NOMO-1 treated with dmso at 0.1 percent for 144 hours (cell line): ENCODE results near the gene PCDHA8.
"Not testable (repeated sequence)": the region's sequence is repeated elsewhere in the genome, so short reads cannot be mapped to it uniquely, and the experiment has no call there.

Experiments used
- DNase-seq: peaks from one replicate; lab custom pipeline; 2025; ENCODE audit not compliant: unreplicated experiment; lab: John Stamatoyannopoulos, UW

The PCDHA8 gene

DNA sequence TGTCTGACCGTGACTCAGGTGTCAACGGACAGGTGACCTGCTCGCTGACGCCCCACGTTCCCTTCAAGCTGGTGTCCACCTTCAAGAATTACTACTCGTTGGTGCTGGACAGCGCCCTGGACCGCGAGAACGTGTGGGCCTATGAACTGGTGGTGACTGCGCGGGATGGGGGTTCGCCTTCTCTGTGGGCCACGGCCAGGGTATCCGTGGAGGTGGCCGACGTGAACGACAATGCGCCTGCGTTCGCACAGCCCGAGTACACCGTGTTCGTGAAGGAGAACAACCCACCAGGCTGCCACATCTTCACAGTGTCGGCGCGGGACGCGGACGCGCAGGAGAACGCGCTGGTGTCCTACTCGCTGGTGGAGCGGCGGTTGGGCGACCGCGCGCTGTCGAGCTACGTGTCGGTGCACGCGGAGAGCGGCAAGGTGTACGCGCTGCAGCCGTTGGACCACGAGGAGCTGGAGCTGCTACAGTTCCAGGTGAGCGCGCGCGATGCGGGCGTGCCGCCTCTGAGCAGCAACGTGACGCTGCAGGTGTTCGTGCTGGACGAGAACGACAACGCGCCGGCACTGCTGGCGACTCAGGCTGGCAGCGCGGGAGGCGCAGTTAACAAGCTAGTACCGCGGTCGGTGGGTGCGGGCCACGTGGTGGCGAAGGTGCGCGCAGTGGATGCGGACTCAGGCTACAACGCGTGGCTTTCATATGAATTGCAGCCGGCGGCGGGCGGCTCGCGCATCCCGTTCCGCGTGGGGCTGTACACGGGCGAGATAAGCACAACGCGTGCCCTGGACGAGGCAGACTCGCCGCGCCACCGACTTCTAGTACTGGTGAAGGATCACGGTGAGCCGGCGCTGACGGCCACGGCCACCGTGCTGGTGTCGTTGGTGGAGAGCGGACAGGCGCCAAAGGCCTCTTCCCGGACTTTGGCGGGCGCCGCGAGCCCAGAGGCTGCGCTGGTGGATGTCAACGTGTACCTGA is 29.5 kb downstream of the PCDHA8 start:
- no peak for DNase-seq

DNA sequence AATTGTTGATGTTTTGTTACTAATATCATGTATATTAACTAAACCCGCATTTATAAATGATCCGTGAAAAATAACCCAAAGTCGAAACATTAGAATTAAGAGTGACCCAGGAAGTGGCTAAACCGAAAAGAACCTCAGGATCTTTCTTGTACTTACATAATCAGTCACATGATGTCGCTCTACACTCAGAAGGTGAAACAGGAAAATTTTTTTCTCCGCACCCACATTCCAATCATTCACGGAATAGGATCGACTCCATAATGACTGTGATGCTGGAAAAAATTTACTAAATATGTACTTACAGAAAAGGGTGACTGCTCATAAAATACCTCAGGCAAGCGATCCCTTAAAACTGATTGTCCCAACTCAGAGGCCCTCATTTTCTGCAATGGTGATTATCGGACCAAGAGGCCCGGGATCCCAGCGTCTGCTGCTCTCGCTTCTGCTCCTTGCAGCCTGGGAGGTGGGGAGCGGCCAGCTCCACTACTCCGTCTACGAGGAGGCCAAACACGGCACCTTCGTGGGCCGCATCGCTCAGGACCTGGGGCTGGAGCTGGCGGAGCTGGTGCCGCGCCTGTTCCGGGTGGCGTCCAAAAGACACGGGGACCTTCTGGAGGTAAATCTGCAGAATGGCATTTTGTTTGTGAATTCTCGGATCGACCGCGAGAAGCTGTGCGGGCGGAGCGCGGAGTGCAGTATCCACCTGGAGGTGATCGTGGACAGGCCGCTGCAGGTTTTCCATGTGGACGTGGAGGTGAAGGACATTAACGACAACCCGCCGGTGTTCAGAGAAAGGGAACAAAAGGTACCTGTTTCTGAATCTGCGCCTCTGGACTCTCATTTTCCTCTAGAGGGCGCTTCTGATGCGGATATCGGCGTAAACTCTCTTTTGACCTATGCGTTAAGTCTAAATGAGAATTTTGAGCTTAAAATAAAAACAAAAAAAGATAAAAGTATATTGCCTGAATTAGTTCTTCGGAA is 34.4 kb downstream of the PCDHA8 start, which contains the start of gene PCDHA12:
Gene PCDHA12 (plus strand): TSS at position 224 of the 981 bp plus-strand sequence. CDS start 165 bp downstream, at position 389.
- no peak for DNase-seq

DNA sequence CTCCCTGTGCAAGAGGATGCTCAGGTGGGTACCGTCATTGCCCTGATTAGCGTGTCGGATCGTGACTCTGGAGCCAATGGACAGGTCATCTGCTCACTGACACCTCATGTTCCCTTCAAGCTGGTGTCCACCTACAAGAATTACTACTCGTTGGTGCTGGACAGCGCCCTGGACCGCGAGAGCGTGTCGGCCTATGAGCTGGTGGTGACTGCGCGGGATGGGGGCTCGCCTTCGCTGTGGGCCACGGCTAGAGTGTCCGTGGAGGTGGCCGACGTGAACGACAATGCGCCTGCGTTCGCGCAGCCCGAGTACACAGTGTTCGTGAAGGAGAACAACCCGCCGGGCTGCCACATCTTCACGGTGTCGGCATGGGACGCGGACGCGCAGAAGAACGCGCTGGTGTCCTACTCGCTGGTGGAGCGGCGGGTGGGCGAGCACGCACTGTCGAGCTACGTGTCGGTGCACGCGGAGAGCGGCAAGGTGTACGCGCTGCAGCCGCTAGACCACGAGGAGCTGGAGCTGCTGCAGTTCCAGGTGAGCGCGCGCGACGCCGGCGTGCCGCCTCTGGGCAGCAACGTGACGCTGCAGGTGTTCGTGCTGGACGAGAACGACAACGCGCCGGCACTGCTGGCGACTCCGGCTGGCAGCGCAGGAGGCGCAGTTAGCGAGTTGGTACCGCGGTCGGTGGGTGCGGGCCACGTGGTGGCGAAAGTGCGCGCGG is 35.7 kb downstream of the PCDHA8 start:
- not testable (repeated sequence) for DNase-seq

DNA sequence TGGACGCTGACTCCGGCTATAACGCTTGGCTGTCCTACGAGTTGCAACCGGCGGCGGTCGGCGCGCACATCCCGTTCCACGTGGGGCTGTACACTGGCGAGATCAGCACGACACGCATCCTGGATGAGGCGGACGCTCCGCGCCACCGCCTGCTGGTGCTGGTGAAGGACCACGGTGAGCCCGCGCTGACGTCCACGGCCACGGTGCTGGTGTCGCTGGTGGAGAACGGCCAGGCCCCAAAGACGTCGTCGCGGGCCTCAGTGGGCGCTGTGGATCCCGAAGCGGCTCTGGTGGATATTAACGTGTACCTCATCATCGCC is 36.2 kb downstream of the PCDHA8 start:
- no peak for DNase-seq

DNA sequence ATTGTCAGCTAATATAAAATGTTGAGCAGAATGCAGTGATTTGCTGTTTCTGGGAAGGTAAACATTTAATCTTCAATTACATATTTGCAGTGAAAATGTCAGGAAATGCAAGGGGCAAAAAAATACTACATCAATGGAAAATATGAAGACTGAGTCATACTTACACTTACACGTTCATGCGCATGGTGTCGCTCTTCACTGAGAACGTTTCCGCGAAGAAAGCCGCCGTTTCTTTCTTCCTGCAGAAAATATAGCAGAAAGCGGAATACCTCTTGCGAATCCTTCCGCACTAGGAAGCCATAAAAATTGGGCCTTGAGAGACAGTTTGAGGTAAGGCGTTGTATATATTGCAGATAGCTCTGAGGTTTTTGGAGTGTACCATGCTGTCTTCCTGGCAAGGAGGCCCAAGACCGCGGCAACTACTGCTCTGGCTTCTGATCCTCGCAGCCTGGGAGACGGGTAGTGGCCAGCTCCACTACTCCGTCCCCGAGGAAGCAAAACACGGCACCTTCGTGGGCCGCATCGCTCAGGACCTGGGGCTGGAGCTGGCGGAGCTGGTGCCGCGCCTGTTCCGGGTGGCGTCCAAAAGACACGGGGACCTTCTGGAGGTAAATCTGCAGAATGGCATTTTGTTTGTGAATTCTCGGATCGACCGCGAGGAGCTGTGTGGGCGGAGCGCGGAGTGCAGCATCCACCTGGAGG is 41.1 kb downstream of the PCDHA8 start, which contains the start of gene PCDHA13:
Gene PCDHA13 (plus strand): TSS at position 236 of the 702 bp plus-strand sequence. CDS start 145 bp downstream, at position 381.
- no peak for DNase-seq

DNA sequence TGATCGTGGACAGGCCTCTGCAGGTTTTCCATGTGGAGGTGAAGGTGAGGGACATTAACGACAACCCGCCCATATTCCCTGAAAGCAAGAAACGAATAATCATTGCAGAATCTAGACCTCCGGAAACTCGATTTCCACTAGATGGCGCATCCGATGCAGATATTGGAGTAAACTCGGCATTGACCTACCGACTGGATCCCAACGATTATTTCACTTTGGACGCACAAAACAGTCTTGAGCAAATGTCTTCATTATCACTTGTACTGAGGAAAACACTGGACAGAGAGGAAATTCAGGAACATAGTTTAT is 41.6 kb downstream of the PCDHA8 start:
- no peak for DNase-seq

DNA sequence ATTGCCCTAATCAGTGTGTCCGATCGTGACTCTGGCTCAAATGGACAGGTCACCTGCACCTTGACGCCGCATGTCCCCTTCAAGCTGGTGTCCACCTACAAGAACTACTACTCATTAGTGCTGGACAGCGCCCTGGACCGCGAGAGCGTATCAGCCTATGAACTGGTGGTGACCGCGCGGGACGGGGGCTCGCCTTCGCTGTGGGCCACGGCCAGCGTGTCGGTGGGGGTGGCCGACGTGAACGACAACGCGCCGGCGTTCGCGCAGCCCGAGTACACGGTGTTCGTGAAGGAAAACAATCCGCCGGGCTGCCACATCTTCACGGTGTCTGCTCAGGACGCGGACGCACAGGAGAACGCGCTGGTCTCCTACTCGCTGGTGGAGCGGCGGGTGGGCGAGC is 42.4 kb downstream of the PCDHA8 start:
- DNase-seq = no peak

DNA sequence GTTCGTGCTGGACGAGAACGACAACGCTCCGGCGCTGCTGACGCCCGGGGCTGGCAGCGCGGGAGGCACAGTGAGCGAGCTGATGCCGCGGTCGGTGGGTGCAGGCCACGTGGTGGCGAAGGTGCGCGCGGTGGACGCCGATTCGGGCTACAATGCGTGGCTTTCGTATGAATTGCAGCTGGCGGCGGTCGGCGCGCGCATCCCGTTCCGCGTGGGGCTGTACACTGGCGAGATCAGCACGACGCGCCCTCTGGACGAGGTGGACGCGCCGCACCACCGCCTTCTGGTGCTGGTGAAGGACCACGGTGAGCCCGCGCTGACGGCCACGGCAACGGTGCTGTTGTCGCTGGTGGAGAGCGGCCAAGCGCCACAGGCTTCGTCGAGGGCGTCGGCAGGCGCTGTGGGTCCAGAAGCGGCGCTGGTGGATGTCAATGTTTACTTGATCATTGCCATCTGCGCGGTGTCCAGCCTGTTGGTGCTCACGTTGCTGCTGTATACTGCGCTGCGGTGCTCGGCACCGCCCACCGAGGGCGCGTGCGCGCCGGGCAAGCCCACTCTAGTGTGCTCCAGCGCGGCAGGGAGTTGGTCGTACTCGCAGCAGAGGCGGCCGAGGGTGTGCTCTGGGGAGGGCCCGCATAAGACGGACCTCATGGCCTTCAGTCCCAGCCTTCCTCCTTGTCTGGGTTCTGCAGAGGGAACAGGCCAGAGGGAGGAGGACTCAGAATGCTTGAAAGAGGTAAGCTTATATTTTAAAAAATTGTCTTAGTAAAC is 43.1 kb downstream of the PCDHA8 start:
- no peak for DNase-seq
